Globus pallidus (tissue), 1 donor: ENCODE results near the gene RUFY4.

Experiments used
- DNase-seq: peaks from one replicate; pipeline ENCODE4 v3.0.0-alpha.2; 2015; ENCODE audit warnings: low spot score

RUFY4 gene

GRCh38 chr2:218068721-218069334 lies at the start of gene RUFY4:
RUFY4 (plus strand) TSS chr2:218069253; CDS start chr2:218070606, 1,353 bp downstream.
- peak; percentile 61 for DNase-seq

- DNase-seq, result no peak
Observed at GRCh38 chr2:218019411-218020060, 49.5 kb upstream of the RUFY4 start.

DNA sequence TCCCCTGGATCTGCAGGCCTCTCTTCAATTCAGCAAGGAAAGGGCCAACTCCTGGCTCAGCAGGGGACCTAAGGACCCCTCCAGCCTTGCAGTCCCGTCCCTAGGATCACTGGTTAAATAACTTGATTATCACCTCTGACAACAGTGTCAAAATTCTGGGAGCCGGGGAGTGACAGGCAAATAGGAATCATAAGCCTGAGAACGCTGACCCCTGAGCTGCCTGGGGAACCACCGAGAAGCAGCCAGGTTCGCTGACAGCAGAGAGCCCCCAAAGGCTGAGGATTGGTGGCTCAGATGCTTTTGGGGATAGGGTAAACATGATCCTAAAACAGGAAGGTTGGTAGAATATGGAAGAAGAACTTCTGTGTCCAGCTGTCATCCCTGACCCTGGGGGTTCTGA lies 48.8 kb upstream of the RUFY4 start:
- no peak for DNase-seq

GRCh38 chr2:218020966-218021535 lies 48.0 kb upstream of the RUFY4 start:
- no peak for DNase-seq

GRCh38 chr2:218021536-218022071 lies 47.4 kb upstream of the RUFY4 start:
- DNase-seq, result no peak

DNA sequence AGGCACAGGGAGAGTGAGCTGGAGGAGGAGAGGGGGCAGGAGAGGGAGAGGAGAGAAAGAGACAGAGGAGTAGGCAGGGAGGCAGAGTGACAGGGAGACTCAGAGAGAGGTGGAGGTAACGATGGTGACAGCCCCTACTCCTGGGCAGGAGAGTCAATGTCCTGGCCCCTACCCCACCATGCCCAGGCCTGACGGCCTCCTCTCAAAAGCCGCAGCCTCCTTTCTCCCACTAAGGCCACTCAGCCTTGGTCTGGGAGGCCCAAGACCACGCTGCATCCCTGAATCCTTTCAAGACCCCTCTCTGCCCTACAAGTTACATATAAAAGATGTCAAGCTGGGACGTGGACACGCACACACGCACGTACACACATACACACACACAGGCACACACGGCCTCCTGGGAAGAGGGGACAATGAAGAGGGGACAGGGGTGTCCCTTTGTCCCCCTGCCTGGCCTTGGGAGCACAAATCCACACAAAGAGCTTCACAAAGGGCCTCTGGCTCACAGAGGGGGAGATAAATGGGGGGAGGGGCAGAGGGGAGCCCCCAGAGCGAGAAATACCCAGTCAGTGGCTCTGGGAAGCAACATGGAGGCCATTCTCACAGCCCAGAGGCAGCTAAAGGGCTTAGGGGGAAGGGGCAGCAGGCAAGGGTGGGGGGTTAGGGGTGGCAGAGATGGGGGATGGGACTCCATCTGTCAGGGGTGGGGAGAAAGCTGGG lies 46.8 kb upstream of the RUFY4 start:
- no peak for DNase-seq

DNA sequence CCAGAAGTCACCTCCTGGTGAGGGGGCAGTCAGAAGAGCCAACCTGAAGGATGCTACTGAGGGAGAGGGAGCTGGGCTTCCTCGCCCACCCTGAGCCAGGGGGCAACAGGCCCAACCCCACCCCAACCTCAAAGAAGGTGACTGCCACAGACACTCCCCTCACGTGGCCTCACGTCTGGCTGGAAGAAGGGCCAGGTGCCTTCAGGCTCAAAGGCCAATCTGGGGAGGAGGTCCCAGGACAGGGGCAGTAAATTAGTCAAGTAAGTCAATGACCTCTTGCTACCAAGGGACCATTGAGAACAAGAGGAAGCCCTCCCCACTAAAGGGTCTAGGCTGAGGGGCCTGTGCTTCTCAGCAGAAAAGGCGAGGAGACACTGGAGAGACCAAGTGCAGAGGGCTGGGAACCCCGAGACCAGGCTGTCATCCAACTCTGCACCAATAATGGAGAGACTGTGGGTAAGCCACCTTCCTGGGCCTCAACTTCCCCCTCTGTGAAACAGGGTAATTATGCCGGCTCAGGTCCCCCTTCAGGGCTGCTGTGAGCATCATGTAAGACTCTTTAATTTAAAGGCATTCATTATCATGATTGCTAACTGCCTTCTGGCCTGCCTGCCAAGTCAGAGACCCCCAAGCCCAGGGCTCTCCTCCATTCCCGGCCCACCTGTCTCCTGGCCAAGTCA lies 46.1 kb upstream of the RUFY4 start:
- DNase-seq, result no peak

- DNase-seq, result no peak
Observed at GRCh38 chr2:218023636-218024035, 45.4 kb upstream of the RUFY4 start.

DNA sequence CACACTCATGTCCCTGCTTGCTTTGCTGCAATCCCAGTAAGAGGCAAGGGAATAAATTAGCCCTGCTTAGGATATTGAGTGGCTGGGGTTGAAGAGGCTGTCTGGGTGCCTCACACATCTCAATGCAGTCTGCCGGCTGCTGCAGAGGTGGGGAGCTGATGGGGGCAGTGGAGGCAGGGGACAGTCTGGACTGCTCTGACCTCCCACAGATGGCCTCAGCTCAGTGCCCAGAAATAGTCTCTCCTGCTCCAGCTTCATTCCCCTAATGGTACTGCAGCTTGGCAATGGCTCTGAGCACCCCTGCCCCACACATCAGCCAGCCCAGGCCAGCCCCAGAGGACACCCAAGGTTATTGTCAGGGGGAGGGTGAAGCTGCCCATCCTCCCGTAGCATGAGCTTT lies 44.7 kb upstream of the RUFY4 start:
- DNase-seq, result no peak

DNA sequence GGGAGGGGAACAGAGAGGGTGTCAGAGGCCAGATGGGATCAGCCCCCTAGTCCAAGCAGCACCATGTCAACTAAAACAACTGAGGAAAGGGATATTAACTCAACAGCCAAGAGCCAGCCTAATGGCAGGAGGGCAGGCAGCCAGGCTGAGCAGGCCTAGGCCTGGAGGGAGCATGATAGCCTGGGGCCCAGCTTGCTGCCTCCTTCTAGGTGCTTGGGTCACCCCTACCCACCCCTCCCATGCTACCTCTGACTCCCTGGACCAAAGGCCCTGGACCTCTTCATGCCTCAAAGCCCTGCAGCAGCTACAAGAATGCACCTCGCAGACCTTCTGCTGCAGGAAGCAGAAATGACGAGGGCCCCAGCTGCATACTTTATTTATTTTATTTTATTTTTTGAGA lies 44.2 kb upstream of the RUFY4 start:
- no peak for DNase-seq

DNA sequence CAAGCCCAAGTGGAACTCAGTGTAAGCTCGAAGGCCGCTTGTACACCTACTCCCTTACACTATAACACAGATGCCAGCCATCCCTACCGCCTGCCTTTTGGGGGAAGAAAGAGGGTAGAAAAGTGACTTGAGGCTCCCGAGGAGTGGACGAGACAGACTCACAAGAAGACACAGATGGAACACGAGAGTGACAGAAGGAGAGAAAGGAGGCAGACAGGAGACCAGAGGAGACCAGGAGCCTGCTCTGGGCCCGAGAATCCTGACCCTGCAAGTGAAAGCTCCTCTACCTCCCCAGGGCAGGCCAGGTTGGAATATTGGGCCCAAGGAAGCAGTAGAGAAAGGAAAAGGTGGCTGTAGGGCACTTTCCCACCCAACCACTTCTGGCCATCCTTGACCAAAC lies 42.8 kb upstream of the RUFY4 start:
- no peak for DNase-seq

DNA sequence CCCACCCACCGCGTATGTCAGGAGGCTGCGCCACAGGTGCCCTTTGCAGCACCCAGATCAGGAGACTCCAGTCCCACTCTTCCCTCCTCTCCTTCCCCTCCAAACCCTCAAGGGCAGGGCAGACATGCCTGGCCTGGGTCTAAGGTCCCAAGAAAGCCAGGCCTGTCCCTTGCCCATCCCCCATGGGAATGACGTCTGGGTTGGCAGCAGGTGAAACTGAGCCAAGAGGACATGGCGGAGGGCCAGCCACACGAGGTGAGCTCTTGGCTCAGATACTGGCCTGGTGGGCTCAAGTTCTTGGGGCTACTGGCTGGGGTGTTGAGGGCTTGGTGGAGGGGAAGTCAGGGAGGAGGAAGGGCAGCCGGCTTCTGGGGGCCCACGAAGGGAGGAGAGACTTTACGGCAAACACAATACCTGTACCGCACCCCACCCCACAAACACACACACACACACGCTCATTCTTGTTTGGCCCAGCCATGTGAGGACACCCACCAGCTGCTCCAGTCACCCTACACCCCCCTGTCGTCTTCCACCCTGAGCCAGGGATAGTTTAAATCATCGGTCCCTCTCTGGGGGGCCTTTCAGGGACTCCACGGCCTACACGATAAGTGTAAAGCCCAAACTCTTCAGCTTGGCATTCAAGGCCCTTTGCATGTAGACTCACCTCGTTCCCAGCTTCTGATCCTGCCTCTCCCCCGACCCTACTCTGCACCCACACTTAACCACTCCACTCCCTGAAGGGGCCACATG lies 42.2 kb upstream of the RUFY4 start:
- DNase-seq, result no peak

GRCh38 chr2:218027426-218028188 lies 41.4 kb upstream of the RUFY4 start:
- no peak for DNase-seq

GRCh38 chr2:218028189-218028495 lies 40.9 kb upstream of the RUFY4 start:
- no peak for DNase-seq

DNA sequence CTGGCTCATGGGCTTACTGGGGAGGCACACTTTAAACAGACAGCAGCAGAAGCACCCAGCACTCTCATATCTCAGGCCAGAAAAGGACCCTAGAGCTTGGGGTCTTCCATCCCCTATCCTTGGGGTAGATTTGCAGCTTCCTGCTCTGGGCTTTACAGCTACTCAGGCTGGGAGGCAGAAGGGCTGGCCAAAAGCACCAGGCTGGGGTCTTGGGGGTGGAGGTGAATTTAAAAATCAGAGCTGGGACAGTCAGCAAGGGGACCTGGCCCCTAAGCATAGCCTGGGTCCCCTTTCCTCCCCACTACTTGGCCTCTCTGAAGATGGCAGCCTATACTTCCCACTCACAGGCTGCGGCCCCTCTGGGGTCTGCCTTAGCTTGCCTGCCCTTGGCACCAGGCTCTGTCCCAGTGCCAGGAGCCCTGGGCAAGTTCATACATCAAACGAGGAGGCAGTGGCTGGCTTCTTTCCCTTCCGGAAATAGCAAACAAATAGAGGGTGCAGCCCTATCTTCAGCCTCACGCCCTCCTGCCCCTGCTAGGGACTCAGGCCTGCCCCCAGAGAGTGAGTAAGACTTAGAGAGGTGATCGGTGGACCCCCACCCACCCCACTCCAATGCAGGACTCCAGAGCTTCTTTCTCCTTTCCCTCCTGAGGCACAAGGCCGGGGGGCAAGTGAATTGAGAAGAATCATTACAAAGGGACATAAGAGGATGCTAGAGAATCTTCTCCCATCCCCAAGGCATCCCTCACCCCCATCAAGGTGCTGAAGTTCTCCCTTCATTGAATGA lies 40.3 kb upstream of the RUFY4 start:
- no peak for DNase-seq

- DNase-seq, result no peak
Observed at GRCh38 chr2:218029366-218030360, 39.4 kb upstream of the RUFY4 start.

- DNase-seq, result no peak
Observed at GRCh38 chr2:218030409-218031195, 38.5 kb upstream of the RUFY4 start.

DNA sequence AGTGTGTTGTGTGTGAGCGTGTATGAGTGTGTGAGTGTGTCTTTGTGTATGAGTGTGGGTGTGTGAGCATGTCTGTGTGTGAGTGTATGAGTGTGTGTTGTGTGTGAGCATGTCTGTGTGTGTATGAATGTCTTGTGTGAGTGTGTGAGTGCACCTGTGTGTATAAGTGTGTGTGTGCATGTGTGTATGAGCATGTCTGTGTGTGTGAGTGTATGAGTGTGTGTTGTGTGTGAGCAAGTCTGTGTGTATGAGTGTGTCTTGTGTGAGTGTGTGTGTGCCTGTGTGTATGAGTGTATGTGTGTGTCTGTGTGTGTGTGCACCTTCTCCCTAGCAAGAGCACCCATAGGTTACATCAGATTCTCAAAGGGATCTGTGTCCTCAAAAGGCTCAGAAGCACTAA lies 37.8 kb upstream of the RUFY4 start:
- no peak for DNase-seq
